ENCODE results near the gene EDDM13.
"Not testable (repeated sequence)": the region's sequence is repeated elsewhere in the genome, so short reads cannot be mapped to it uniquely, and the experiment has no call there.

Gene EDDM13

DNA sequence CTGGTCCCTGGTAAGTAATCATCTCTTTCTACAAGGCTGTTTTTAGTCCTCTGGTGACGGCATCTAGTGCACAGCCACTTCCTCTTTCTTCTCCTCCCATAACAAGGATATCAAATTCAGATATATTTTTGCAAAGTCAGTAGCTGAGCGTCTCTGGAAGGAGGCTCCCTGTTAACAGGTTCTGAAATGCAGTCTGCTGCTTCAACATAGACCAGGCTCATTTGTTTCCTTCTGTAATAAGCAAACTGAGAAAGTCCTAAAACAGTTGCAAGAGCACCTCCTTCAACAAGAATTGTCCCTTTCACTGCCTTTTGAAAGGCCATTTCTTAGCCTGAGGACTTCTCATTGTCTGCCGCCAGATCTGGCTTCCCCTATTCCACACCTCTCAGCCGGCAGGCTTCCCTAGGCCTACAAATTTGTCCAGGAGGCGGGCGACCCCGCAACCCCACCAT, 49.5 kb downstream of the EDDM13 start:
- no peak for DNase-seq

DNA sequence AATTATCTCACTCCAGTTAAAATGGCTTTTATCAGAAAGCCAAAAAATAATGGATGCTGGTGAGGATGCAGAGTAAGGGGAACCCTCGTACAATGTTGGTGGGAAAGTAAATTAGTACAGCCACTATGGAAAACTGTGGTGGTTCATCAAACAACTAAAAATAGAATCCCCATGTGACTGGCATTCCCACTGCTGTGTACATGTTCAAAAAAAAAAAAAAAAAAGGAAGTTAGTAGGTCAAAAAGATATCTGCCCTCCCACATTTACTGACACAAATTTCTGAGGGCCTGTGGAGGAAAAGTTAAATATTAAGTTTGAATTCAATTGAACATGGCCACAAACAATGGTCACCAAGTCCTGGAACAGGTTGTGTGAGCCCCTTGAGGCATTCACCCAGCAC, 51.9 kb downstream of the EDDM13 start:
- no peak for DNase-seq

DNA sequence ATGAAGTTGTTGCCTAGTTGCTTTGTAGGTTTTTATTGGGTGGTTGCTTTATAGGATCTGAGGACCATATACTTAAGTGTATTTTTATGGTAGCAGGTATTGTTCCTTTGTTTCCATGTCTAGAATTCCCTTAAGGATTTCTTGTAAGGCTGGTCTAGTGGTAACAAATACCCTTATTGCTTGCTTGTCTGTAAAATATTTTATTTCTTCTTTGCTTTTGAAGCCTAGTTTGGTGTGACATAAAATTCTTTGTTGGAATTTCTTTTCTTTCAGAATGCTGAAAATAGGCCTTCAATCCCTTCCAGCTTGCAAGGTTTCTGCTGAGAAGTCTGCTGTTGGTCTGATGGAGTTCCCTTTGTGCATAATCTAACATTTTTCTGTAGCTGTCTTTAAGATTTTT, 60.1 kb downstream of the EDDM13 start:
- DNase-seq: no peak

DNA sequence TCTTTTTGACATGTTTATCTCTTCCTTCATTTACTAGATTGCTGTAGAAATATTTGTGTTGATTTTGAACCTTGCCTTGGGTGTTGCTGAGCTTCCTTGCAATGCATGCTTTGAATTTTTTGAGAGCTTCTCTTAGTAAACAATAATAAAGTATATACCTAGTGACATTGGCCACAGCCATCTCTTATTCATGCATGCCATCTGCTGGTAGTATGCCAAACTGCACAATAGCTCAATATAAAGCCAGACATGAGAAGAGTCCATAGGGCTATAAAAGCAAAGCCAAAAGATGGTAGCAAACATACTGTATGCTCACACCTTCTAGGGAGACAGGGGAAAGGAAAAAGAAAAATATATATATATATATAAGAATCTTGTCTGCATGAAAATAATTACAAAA, 61.0 kb downstream of the EDDM13 start:
- peak; percentile 25 for DNase-seq

DNA sequence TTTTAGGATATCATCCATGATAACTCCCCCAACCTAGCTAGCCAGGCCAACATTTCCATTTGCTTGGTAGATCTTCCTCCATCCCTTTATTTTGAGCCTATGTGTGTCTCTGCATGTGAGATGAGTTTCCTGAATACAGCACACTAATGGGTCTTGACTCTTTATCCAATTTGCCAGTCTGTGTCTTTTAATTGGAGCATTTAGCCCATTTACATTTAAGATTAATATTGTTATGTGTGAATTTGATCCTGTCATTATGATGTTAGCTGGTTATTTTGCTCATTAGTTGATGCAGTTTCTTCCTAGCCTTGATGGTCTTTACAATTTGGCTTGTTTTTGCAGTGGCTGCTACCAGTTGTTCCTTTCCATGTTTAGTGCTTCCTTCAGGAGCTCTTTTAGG, 62.8 kb downstream of the EDDM13 start:
- not testable (repeated sequence) for DNase-seq

- DNase-seq: not testable (repeated sequence)
These were observed 64.5 kb downstream of the EDDM13 start for GRCh38 chr19:56337077-56337476.

DNA sequence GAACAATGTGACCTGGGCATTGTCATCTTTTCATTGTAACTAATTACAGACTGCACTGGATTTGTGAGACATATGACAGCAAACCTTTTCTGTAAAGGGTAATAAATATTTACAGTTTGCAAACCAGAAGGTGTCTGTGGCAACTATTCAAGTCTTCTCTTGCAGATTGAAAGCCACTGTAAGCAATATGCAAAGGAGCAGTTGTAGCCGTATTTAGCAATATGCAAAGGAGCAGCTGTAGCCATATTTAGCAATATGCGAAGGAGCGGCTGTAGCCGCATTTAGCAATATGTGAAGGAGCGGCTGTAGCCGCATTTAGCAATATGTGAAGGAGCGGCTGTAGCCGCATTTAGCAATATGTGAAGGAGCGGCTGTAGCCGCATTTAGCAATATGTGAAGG, 66.5 kb downstream of the EDDM13 start:
- not testable (repeated sequence) for DNase-seq

GRCh38 chr19:56341948-56342347, 69.4 kb downstream of the EDDM13 start:
- no peak for DNase-seq

DNA sequence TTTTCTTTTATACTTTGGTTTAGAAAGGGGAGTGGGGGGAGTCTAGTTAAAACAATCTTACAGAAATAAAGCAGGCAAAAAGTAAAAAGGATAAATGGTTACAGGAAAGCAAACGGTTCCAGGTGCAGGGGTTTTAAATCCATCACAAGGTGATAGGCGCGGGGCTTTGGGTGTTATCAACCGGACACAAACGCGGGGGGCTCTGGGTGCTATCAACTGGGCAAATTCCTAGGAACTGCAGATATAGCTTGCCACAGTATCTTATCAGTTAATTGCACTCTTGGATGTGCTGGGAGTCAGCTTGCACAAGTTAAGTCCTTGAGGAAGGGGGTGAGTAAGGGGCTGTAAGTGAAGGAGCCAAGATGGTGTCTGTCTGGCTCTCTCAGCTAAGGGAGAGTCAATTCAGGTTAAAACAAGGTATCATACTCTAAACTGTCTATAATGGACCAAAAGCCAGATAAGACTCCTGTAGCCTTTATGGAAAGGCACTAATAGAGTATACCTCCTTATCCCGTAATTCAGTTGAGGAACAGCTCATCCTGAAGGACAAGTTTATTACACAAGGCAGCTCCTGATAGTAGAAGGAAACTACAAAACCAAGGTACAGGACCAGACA, 74.7 kb downstream of the EDDM13 start:
- DNase-seq: no peak

DNA sequence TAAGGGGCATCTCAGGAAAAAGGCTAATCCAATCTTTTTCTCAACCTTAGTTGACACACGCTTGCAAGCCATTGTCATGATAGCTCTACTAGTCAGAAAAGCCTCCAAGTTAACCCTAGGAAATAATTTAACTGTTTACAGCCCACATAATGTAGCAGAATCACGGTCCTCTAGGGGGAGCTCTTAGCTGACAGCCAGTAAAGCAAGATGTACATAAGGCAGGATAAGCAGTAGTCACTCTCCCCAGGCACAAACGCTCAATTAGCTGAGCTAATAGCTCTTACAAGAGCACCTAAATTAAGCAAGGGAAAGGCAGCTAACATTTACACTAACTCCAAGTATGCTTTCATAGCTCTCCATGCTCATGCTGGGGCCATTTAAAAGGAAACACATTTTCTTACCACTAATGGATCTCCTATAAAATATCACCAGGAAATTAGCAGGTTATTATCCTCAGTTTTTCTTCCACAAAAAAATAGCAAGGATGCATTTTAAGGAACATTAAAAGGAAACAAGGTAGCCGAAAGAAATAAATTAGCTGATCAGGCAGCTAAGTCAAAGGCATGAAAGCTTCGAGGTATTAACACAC, 75.8 kb downstream of the EDDM13 start:
- no peak for DNase-seq

- peak; percentile 36 for DNase-seq
These were observed 78.0 kb downstream of the EDDM13 start for GRCh38 chr19:56350416-56351045.

DNA sequence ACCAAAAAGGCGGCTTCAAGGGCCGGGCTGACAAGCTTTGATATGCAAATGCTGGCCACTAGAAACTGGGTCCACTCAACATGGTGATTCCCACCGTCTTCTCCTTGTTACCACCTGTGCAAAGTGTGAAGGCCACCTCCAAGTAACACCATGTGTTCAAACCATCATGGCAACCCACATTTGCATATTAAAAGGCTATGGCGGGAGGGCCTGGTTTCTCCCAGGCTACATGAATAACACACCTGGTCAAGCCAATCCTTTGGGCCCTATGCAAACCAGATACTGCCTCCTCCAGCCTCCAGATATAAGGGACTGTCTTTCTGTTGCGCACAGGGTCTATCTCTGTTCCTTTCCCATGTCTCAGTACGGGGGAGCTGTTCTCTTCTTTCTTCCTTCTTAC, 78.7 kb downstream of the EDDM13 start:
- DNase-seq: no peak

DNA sequence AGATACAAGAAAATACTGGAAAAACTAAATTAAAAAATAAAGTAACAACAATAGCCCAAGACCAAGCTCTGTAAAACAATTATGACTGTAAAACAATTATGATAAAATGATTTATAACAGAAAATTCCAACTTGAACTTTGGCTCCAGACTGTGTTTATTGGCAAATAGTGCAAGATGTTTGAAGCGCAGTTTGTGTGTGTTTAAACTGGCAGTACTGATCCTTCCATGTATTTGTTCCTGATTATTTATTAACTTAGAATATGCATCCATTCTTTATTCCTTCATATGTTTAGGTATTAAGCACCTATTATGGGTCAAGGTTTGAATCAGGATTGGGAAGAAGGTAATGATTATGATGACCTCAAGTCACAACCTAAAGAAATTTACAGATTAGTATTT, 83.0 kb downstream of the EDDM13 start:
- DNase-seq: no peak

DNA sequence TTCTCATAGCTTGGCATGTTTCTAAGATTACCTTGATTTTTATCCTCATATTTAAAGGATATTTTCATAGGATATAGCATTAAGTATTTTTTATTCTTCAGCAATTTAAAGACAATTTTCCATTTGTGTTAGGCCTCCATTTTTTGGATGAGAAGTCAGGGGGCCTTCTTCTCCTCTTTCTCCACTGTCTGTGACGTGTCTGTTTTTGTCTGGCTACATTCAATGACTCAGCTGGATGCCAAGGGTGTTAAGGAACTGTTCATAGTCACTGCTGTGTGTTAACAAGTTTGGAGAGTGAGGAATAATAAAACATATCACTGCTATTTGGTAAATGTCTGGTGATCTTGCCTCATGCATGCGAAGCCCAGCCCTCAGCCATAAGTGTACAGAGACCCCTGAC, 84.4 kb downstream of the EDDM13 start:
- DNase-seq: no peak

Data from central memory CD4-positive, alpha-beta T cell (primary cell).